AG10803 (cell line): ENCODE measurements around the gene FAM228B.
"Not testable (repeated sequence)": the region's sequence is repeated elsewhere in the genome, so short reads cannot be mapped to it uniquely, and the experiment has no call there.

Experiments
- DNase-seq: peaks from one replicate; pipeline ENCODE4 v3.0.0; 2010; ENCODE audit warnings: low read depth
- H3K4me3 ChIP-seq: 2 replicates; pipeline ENCODE4 v1.5.1; 2011; ENCODE audit warnings: mild to moderate bottlenecking, low read length, control low read depth
- CTCF ChIP-seq: conservative IDR thresholded peaks from 2 replicates; pipeline ENCODE4 v1.5.1; 2011; ENCODE audit warnings: mild to moderate bottlenecking, low read length, control low read depth, inconsistent platforms

Gene FAM228B

GRCh38 chr2:24086241-24086640 is 37.0 kb upstream of the FAM228B start:
- no peak for DNase-seq
- TF ChIP-seq CTCF: no peak
- no peak overlapping the region for H3K4me3 ChIP-seq

- TF ChIP-seq CTCF: no peak
- no peak overlapping the region for H3K4me3 ChIP-seq
- no peak for DNase-seq
Measured at GRCh38 chr2:24087032-24087431, 36.2 kb upstream of the FAM228B start.

GRCh38 chr2:24088821-24089359 is 34.4 kb upstream of the FAM228B start:
- no peak for TF ChIP-seq CTCF
- no peak overlapping the region for H3K4me3 ChIP-seq
- no peak for DNase-seq

GRCh38 chr2:24093270-24093669 is 30.0 kb upstream of the FAM228B start:
- H3K4me3 ChIP-seq: not testable (repeated sequence)

GRCh38 chr2:24095171-24095677 is 28.0 kb upstream of the FAM228B start:
- not testable (repeated sequence) for DNase-seq, H3K4me3 ChIP-seq

More at GRCh38 chr2:24093270-24093669, 30.0 kb upstream of the FAM228B start:
- DNase-seq: not testable (repeated sequence)

GRCh38 chr2:24100732-24101131 is 22.5 kb upstream of the FAM228B start:
- H3K4me3 ChIP-seq, DNase-seq: not testable (repeated sequence)

GRCh38 chr2:24101992-24102391 is 21.3 kb upstream of the FAM228B start:
- no peak overlapping the region for H3K4me3 ChIP-seq
- DNase-seq: no peak
- no peak for TF ChIP-seq CTCF

- H3K4me3 ChIP-seq: no peak overlapping the region
- no peak for TF ChIP-seq CTCF
- DNase-seq: no peak
Measured at GRCh38 chr2:24102677-24103076, 20.6 kb upstream of the FAM228B start.

- DNase-seq: no peak
- no peak overlapping the region for H3K4me3 ChIP-seq
- TF ChIP-seq CTCF: no peak
Measured at GRCh38 chr2:24104110-24104650, 19.1 kb upstream of the FAM228B start.
